Ramos (cell line): ENCODE data around the gene DELE1.
"Not testable (repeated sequence)": the region's sequence is repeated elsewhere in the genome, so short reads cannot be mapped to it uniquely, and the experiment has no call there.

Experiments
- in situ Hi-C: fragments of 300-500 bp; cut with MboI; formaldehyde crosslinking; loops from one replicate; pipeline ENCODE4 v1.14.3; 2022; ENCODE audit warnings: low sequenced_read_pairs; ENCODE audit not compliant: unreplicated experiment

DELE1 gene

GRCh38 chr5:141919218-141920119 lies 4.2 kb upstream of the DELE1 start:
- in situ Hi-C loops: no loop called here

- in situ Hi-C loops: no loop called here
Observed at GRCh38 chr5:141920771-141921170, 2.9 kb upstream of the DELE1 start.

GRCh38 chr5:141922827-141923447 lies 734 bp upstream of the DELE1 start:
- in situ Hi-C loops: not testable (repeated sequence)

- in situ Hi-C loops: no loop called here
Observed at GRCh38 chr5:141926434-141926833, 2.8 kb downstream of the DELE1 start.

DNA sequence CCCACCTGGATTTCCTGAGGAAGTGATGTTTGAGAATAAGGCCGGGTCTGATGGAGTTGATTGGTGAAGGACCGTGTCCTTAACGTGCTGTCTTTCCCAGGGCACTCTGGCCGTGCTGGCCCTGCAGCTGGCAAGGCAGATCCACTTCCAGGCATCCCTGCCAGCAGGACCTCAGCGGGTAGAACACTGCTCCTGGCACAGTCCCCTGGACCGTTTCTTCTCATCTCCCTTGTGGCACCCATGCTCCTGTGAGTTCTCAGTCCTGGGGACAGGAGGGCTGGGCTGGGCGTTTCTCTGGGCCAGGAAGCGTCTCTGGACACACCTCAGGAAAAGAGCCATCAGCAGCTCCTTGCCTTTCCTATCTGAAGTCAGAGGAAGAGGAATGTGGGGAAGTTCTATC lies 4.4 kb downstream of the DELE1 start:
- in situ Hi-C loops: no loop called here

- in situ Hi-C loops: no loop called here
Observed at GRCh38 chr5:141929398-141930058, 5.9 kb downstream of the DELE1 start.

GRCh38 chr5:141931694-141932093 lies 8.0 kb downstream of the DELE1 start:
- in situ Hi-C loops: no loop called here

DNA sequence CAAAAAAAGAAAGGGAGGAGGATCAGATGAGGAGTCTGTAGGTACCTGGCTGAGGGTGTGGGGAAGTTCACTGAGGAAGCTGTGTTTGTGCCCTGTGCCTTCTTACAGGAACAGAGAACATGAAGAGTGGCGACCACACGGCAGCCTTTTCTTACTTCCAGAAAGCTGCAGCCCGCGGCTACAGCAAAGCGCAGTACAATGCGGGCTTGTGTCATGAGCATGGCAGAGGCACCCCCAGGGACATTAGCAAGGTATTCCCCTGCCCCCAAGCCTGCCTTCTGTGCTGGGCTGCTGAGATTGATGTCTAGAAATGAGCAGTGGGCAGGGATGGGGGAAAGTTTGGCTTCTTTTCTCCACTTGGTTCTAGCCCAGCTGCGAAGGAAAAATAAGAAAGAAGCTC lies 9.5 kb downstream of the DELE1 start:
- in situ Hi-C loops: no loop called here

DNA sequence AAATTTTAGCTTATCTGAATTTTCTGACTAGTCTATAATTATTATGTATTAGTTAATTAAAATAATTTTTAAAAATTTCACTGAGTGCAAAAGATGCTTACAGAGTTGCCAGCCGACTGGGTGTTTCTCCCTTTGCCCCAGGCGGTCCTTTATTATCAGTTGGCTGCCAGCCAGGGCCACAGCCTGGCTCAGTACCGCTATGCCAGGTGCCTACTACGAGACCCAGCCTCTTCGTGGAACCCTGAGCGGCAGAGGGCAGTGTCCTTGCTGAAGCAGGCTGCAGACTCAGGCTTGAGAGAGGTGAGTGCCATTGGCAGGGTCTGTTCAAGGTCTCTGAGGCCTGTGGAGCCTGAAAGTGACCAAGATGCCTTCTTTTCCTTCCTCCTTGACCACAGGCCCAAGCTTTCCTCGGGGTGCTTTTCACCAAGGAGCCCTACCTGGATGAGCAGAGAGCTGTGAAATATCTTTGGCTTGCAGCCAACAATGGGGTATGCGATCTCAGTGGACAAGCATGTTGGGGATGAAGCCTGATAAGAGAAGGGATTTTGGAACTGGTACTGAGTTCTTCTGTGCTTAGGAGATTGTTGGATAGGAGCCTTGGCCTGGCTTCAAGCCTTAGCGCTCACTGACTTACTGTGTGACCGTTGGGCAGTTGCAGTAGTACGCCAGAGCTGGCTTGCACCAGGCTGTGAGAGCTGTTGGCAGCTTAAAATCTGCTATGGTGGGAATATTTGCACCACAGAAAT lies 10.6 kb downstream of the DELE1 start:
- in situ Hi-C loops: no loop called here

- in situ Hi-C loops: no loop called here
Observed at GRCh38 chr5:141935538-141935937, 11.9 kb downstream of the DELE1 start.

GRCh38 chr5:141940695-141941271 lies 17.1 kb downstream of the DELE1 start:
- in situ Hi-C loops: no loop called here

DNA sequence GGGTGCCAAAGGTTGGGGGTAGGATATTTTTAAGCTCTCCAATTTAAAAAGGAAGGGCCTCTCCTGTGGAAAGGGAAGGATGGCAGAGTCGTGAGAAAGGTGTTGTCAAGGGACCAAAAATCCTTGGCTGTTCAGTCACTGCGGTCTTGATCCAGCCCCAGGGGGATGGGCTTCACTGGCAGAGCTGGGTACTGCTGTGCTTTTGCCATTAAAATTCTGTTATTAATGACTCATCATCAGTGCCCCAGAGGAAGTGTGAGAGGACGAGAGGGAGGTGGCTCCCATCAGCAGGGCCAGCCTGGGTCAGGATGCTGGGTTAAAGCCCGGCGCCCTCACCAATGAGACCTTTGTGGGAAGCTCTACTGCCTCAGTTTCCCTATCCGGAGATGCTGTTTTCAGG lies 17.6 kb downstream of the DELE1 start:
- in situ Hi-C loops: no loop called here

- in situ Hi-C loops: no loop called here
Observed at GRCh38 chr5:141941779-141942178, 18.1 kb downstream of the DELE1 start.

DNA sequence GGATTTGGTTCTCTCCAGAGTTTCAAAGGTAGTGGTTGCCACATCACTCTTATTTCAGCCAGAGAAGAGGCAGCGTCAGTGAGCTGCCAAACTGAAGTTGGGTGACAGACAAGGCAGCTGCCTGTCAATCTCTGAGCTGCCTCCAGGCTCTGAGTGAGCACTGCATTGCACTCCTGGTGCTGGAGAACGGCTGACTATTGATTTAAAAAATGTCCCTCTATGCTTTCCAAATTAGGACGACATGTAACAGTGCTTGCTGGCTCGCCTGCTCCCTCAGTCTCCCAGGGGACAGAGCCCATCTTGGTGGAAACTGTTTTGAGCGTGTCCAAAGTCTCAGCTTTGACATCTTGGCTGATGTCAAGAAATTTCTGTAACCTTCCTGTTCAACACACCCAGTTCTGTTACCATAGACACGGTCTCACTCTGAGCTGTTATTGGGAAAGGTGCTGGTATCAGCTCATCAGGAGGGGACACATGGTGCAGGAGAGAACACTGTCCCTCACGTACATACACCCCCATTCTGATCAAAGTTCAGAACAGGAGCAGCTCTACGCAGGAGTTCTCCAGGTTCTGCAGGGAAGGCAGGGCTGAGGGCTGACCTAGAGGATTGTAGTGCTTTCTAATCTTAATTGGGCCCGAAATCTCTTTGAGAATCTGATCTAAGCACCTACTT lies 18.6 kb downstream of the DELE1 start:
- in situ Hi-C loops: no loop called here

- in situ Hi-C loops: no loop called here
Observed at GRCh38 chr5:141944076-141944475, 20.4 kb downstream of the DELE1 start.

GRCh38 chr5:141945511-141946051 lies 21.9 kb downstream of the DELE1 start:
- in situ Hi-C loops: no loop called here

DNA sequence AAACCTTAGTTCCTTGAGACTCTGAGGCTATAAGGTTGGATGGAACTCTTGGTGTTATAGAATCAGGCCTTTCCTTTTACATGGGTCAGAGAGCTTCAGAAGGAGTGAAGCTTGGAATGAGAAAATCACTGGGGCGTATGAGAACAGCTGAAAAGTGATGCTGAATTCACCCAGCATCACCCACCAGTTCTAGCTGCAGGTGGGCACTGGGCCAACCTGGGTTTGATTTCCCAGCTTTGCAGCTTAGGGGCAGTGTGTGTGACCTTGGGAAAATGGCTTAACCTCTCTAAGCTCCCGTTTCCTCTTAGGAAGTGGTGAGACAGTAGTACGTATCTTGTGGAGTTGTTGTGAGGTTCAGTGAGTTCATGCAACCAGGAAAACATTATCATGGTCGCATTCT lies 23.6 kb downstream of the DELE1 start:
- in situ Hi-C loops: no loop called here

GRCh38 chr5:141948812-141949211 lies 25.1 kb downstream of the DELE1 start:
- in situ Hi-C loops: no loop called here

GRCh38 chr5:141949511-141949910 lies 25.8 kb downstream of the DELE1 start:
- in situ Hi-C loops: no loop called here
